ENCODE measurements around the gene SRPK1.

DNA sequence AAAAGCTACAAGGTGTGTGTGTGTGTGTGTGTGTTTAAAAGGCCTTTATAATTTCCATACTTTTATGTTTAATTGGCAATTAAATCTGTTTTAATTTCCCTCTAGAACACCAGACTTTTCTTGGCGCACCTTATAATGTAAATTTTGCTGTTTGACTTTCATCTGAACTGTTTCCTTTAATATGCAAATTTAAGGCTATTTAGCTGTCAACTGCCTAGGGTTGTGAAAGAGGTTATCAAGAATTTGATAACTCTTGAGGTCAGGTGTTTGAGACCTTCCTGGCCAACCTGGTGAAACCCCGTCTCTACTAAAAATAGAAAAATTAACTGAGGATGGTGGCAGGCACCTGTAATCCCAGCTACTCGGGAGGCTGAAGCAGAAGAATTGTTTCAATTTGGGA is 119.8 kb downstream of the SRPK1 start:
- TF ChIP-seq OSR1 (CRISPR knock-in tag; IDR thresholded peaks at IDR 0.05) = no peak
- TF ChIP-seq ARNTL (CRISPR knock-in tag; IDR thresholded peaks at IDR 0.05; ENCODE audit: borderline replicate concordance, low read depth) = no peak
- TF ChIP-seq ZNF565 (CRISPR knock-in tag; conservative IDR thresholded peaks at IDR 0.05; ENCODE audit: low read depth) = no peak
- TF ChIP-seq, protein P1, sequence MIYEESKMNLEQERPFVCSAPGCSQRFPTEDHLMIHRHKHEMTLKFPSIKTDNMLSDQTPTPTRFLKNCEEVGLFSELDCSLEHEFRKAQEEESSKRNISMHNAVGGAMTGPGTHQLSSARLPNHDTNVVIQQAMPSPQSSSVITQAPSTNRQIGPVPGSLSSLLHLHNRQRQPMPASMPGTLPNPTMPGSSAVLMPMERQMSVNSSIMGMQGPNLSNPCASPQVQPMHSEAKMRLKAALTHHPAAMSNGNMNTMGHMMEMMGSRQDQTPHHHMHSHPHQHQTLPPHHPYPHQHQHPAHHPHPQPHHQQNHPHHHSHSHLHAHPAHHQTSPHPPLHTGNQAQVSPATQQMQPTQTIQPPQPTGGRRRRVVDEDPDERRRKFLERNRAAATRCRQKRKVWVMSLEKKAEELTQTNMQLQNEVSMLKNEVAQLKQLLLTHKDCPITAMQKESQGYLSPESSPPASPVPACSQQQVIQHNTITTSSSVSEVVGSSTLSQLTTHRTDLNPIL (CRISPR knock-in tag; IDR thresholded peaks at IDR 0.05; ENCODE audit: low read depth) = no peak
- TF ChIP-seq BACH2 (CRISPR knock-in tag; IDR thresholded peaks at IDR 0.05; ENCODE audit: borderline replicate concordance) = no peak
- TF ChIP-seq, protein P2, sequence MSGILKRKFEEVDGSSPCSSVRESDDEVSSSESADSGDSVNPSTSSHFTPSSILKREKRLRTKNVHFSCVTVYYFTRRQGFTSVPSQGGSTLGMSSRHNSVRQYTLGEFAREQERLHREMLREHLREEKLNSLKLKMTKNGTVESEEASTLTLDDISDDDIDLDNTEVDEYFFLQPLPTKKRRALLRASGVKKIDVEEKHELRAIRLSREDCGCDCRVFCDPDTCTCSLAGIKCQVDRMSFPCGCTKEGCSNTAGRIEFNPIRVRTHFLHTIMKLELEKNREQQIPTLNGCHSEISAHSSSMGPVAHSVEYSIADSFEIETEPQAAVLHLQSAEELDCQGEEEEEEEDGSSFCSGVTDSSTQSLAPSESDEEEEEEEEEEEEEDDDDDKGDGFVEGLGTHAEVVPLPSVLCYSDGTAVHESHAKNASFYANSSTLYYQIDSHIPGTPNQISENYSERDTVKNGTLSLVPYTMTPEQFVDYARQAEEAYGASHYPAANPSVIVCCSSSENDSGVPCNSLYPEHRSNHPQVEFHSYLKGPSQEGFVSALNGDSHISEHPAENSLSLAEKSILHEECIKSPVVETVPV (CRISPR knock-in tag; IDR thresholded peaks at IDR 0.05) = no peak
- TF ChIP-seq, protein P3, sequence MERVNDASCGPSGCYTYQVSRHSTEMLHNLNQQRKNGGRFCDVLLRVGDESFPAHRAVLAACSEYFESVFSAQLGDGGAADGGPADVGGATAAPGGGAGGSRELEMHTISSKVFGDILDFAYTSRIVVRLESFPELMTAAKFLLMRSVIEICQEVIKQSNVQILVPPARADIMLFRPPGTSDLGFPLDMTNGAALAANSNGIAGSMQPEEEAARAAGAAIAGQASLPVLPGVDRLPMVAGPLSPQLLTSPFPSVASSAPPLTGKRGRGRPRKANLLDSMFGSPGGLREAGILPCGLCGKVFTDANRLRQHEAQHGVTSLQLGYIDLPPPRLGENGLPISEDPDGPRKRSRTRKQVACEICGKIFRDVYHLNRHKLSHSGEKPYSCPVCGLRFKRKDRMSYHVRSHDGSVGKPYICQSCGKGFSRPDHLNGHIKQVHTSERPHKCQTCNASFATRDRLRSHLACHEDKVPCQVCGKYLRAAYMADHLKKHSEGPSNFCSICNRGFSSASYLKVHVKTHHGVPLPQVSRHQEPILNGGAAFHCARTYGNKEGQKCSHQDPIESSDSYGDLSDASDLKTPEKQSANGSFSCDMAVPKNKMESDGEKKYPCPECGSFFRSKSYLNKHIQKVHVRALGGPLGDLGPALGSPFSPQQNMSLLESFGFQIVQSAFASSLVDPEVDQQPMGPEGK (CRISPR knock-in tag; IDR thresholded peaks at IDR 0.05; ENCODE audit: borderline replicate concordance) = no peak
- no peak for TF ChIP-seq ZFP3 (CRISPR knock-in tag; IDR thresholded peaks at IDR 0.05)
